HEK293T (cell line): Measurements from ENCODE around the gene LRR1.

Experiments used
- BHLHE40 ChIP-seq: fragments of 450-650 bp; IDR thresholded peaks from 2 replicates; pipeline ENCODE4 v1.6.1; 2016; ENCODE audit warnings: mild to moderate bottlenecking, moderate library complexity, borderline replicate concordance
- CTBP1 ChIP-seq: fragments of 450-650 bp; IDR thresholded peaks from 2 replicates; pipeline ENCODE4 v1.6.1; 2016; ENCODE audit warnings: borderline replicate concordance
- FOXK2 ChIP-seq: fragments of 450-650 bp; IDR thresholded peaks from 2 replicates; pipeline ENCODE4 v1.6.1; 2016; ENCODE audit warnings: mild to moderate bottlenecking
- HDGF ChIP-seq: fragments of 450-650 bp; IDR thresholded peaks from 2 replicates; pipeline ENCODE4 v1.6.1; 2017; ENCODE audit warnings: antibody characterized with exemption, borderline replicate concordance
- LEF1 ChIP-seq: fragments of 450-650 bp; IDR thresholded peaks from 2 replicates; pipeline ENCODE4 v1.6.1; 2017; ENCODE audit warnings: mild to moderate bottlenecking, borderline replicate concordance
- NFRKB ChIP-seq: fragments of 450-650 bp; IDR thresholded peaks from 2 replicates; pipeline ENCODE4 v1.6.1; 2016; ENCODE audit warnings: mild to moderate bottlenecking, moderate library complexity
- SP1 ChIP-seq: fragments of 450-650 bp; IDR thresholded peaks from 2 replicates; pipeline ENCODE4 v1.6.1; 2017
- SUZ12 ChIP-seq: fragments of 450-650 bp; IDR thresholded peaks from 2 replicates; pipeline ENCODE4 v1.6.1; 2016; ENCODE audit warnings: mild to moderate bottlenecking
- TARDBP ChIP-seq: fragments of 450-650 bp; IDR thresholded peaks from 2 replicates; pipeline ENCODE4 v1.6.1; 2016
- TF ChIP-seq, protein P1 (sequence below): fragments of 450-650 bp; IDR thresholded peaks from 2 replicates; pipeline ENCODE4 v1.6.1; 2016

DNA sequence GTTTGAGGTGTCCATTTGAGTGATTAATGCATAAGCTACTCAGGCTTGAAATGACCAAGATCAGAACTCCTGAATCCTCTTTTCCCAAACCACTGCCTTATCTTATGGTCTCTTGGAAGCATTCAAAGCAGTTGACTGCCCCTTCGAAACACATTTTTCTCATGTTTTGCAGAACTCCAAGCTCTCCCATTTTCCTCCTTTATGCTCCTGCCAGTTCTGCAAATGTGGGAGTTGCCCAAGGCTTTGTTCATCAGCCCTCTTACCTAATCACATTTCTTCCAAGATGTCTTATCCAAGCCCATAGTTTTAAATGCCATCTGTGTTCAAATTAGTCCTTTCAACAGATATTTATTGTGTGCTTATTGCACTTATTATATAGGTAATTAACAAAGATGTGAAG, 38.1 kb downstream of the LRR1 start:
- TF ChIP-seq BHLHE40 (no peak), TARDBP (no peak), LEF1 (no peak), SP1 (no peak), CTBP1 (no peak), FOXK2 (no peak), NFRKB (no peak), HDGF (no peak), SUZ12 (no peak)
- TF ChIP-seq, protein P1, sequence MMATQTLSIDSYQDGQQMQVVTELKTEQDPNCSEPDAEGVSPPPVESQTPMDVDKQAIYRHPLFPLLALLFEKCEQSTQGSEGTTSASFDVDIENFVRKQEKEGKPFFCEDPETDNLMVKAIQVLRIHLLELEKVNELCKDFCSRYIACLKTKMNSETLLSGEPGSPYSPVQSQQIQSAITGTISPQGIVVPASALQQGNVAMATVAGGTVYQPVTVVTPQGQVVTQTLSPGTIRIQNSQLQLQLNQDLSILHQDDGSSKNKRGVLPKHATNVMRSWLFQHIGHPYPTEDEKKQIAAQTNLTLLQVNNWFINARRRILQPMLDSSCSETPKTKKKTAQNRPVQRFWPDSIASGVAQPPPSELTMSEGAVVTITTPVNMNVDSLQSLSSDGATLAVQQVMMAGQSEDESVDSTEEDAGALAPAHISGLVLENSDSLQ: no peak
